ENCODE measurements around the gene TIMP3. TPM values are rescaled to one million over a fixed set of nuclear protein-coding genes. Genes with fewer than 3 reads are reported as not detected.

Gene TIMP3
- total and polyA plus RNA-seq, 2 donors (not counting 1 experiment from before 2014, with no cell fraction given): 242 to 375 TPM

DNA sequence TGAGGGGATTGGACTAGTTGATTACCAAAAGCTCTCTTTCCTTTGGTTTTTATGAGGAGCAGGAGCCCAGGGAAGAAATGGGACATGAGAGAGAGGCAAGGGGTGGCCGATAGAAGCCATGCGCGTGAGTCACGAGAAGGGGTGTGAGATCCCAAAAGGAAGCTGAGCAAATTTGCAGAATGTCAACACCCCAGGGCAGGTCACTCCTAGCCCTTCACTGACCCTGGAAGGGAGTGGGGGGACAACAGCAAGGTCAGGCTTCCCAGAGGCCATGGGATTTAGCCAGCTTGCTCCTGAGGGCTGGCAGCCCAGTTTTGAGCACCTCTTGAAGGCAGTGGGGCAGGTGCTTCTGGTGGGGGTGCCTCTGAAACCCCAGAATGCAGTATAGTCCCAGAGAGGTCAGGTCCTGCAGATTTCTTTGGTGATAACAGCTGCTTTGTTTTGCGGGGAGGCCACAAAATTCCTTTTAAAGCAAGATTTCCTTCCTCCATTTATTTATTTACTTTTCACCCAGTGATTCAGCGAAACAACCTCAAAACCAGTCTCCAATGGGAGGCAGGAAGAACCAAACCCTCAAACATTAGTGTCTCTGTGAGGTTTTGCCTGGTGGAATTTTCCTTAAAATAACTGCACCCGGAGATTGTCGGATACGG is 40.1 kb upstream of the TIMP3 start:
- Histone ChIP-seq H2AFZ (ENCODE audit: low read length) (no peak overlapping the region), H3K4me2 (ENCODE audit: extremely low read depth, insufficient read depth, low read length) (peak overlapping the region; percentile 25), H3K9me3 (ENCODE audit: control insufficient read depth, insufficient read depth, low read depth, low read length) (no peaks in the 10 kb centered on the region), H3K27me3 (ENCODE audit: control insufficient read depth, insufficient read depth, low read length) (no peaks in the 10 kb centered on the region), H3K9ac (ENCODE audit: insufficient read depth, low read length) (no peak overlapping the region), H3K4me3 (replicated peaks in 1 of 4; ENCODE audit: control extremely low read depth in 1 of 4, insufficient read depth in 1 of 4, low read depth in 3 of 4, low read length in 4 of 4) (no peak overlapping the region), H3K79me2 (ENCODE audit: control insufficient read depth, insufficient read depth, low read length) (no peaks in the 10 kb centered on the region), H3K36me3 (ENCODE audit: control insufficient read depth, insufficient read depth, low read length) (no peaks in the 10 kb centered on the region), H3K27ac (ENCODE audit: insufficient read depth, low read length) (no peak overlapping the region), H4K20me1 (ENCODE audit: control insufficient read depth, extremely low read depth, insufficient read depth, low read length) (no peaks in the 10 kb centered on the region), H3K4me1 (ENCODE audit: control insufficient read depth, extremely low read depth, insufficient read depth, low read length) (peaks cover 13% of the 10 kb centered on the region)
- no peak for TF ChIP-seq EZH2 (IDR thresholded peaks at IDR 0.05; ENCODE audit: low read length, missing control alignments)
- peak; percentile 74 to 80 for DNase-seq (ENCODE audit: low read depth in 2 of 2)

DNA sequence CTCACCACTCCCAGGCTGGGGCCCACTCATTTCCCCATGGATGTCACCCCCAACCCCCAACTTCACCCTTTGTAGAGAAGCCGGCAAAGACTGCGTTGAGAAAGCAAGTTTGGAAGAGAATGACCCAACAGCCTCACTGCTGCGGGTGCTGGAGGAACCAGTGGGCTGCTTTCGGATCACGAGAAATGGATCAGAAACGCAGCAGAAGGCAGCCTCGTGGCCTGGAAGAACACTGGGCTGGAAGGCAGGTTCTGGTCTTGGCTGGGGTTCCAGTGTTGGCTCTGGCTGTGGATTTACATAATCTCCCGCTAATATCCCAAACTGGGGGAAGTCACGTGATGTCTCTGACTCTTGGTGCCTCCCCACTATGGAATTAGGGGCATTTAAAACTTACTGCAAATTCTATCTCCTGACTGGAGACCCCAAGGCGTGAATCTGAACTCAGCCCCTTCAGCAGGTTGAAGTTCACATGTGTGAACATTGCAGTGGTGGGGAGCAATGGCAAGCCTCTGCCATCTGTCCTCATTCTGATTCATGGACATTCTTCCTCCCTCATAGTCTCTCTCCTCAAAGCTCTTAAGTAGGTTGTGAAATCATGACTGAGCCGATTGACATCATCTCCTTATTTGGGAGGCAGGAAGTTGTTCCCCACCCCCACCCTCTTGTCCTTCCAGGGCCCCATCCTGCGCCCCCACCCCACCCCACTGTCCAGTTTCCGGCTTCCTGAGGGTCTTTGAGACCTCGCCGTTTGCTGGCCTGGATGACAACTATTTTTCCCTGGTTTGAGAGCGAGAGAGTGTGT is 37.0 kb upstream of the TIMP3 start:
- Histone ChIP-seq H3K27ac (ENCODE audit: insufficient read depth, low read length) (peak overlapping the region; percentile 40), H2AFZ (ENCODE audit: low read length) (peak overlapping the region; percentile 63), H3K79me2 (ENCODE audit: control insufficient read depth, insufficient read depth, low read length) (no peaks in the 10 kb centered on the region), H3K9ac (ENCODE audit: insufficient read depth, low read length) (peak overlapping the region; percentile 20), H4K20me1 (ENCODE audit: control insufficient read depth, extremely low read depth, insufficient read depth, low read length) (no peaks in the 10 kb centered on the region), H3K36me3 (ENCODE audit: control insufficient read depth, insufficient read depth, low read length) (no peaks in the 10 kb centered on the region), H3K4me2 (ENCODE audit: extremely low read depth, insufficient read depth, low read length) (peak overlapping the region; percentile 60), H3K4me1 (ENCODE audit: control insufficient read depth, extremely low read depth, insufficient read depth, low read length) (peaks cover 13% of the 10 kb centered on the region), H3K4me3 (replicated peaks in 1 of 4; ENCODE audit: control extremely low read depth in 1 of 4, insufficient read depth in 1 of 4, low read depth in 3 of 4, low read length in 4 of 4) (peak overlapping the region in 1 of 4 experiments; percentile 2), H3K9me3 (ENCODE audit: control insufficient read depth, insufficient read depth, low read depth, low read length) (no peaks in the 10 kb centered on the region), H3K27me3 (ENCODE audit: control insufficient read depth, insufficient read depth, low read length) (no peaks in the 10 kb centered on the region)
- TF ChIP-seq, protein P1, sequence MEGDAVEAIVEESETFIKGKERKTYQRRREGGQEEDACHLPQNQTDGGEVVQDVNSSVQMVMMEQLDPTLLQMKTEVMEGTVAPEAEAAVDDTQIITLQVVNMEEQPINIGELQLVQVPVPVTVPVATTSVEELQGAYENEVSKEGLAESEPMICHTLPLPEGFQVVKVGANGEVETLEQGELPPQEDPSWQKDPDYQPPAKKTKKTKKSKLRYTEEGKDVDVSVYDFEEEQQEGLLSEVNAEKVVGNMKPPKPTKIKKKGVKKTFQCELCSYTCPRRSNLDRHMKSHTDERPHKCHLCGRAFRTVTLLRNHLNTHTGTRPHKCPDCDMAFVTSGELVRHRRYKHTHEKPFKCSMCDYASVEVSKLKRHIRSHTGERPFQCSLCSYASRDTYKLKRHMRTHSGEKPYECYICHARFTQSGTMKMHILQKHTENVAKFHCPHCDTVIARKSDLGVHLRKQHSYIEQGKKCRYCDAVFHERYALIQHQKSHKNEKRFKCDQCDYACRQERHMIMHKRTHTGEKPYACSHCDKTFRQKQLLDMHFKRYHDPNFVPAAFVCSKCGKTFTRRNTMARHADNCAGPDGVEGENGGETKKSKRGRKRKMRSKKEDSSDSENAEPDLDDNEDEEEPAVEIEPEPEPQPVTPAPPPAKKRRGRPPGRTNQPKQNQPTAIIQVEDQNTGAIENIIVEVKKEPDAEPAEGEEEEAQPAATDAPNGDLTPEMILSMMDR (conservative IDR thresholded peaks at IDR 0.05 in 1 of 2, IDR thresholded peaks at IDR 0.05 in 1 of 2; ENCODE audit: low read depth in 1 of 2, low read length in 2 of 2): no peak
- no peak for TF ChIP-seq EZH2 (IDR thresholded peaks at IDR 0.05; ENCODE audit: low read length, missing control alignments)
- DNase-seq (ENCODE audit: low read depth in 2 of 2): peak; percentile 91 to 95

DNA sequence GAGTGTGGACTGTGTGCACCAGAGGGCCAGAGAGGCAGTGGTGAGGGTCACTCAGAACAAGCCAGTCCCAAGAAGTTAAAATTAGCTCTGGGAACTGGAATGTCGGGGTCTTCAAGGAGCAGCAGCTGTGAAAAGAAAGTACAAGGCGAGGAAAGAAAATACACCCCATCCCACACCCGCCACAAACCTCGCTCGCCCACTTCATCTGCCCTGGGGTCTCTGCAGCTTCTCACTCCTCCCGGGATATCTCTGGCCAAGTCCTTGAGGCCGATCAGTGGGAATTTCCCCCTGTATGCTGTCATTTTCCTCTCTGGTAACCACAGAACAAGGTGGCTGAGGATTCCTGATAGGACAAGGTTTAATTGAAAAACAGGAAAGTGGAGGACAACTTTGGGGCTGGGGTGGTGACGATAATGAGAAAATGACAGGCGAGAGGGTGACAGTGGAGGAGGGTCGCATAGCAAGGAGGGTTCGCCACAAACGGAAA is 36.3 kb upstream of the TIMP3 start:
- Histone ChIP-seq H2AFZ (ENCODE audit: low read length) (no peak overlapping the region), H3K4me2 (ENCODE audit: extremely low read depth, insufficient read depth, low read length) (no peak overlapping the region), H3K4me1 (ENCODE audit: control insufficient read depth, extremely low read depth, insufficient read depth, low read length) (peaks cover 13% of the 10 kb centered on the region), H3K27me3 (ENCODE audit: control insufficient read depth, insufficient read depth, low read length) (no peaks in the 10 kb centered on the region), H3K79me2 (ENCODE audit: control insufficient read depth, insufficient read depth, low read length) (no peaks in the 10 kb centered on the region), H3K36me3 (ENCODE audit: control insufficient read depth, insufficient read depth, low read length) (no peaks in the 10 kb centered on the region), H3K9ac (ENCODE audit: insufficient read depth, low read length) (no peak overlapping the region), H4K20me1 (ENCODE audit: control insufficient read depth, extremely low read depth, insufficient read depth, low read length) (no peaks in the 10 kb centered on the region), H3K9me3 (ENCODE audit: control insufficient read depth, insufficient read depth, low read depth, low read length) (no peaks in the 10 kb centered on the region), H3K27ac (ENCODE audit: insufficient read depth, low read length) (no peak overlapping the region), H3K4me3 (replicated peaks in 1 of 4; ENCODE audit: control extremely low read depth in 1 of 4, insufficient read depth in 1 of 4, low read depth in 3 of 4, low read length in 4 of 4) (no peak overlapping the region)
- peak in 1 of 2 donors; percentile 50 for DNase-seq (ENCODE audit: low read depth in 2 of 2)
- TF ChIP-seq EZH2 (IDR thresholded peaks at IDR 0.05; ENCODE audit: low read length, missing control alignments): no peak
- TF ChIP-seq, protein P1 (conservative IDR thresholded peaks at IDR 0.05 in 1 of 2, IDR thresholded peaks at IDR 0.05 in 1 of 2; ENCODE audit: low read depth in 1 of 2, low read length in 2 of 2): no peak
